Measurements from ENCODE around the gene WNT3. TPM values are rescaled to one million over a fixed set of nuclear protein-coding genes. Genes with fewer than 3 reads are reported as not detected.
"Not testable (repeated sequence)": the region's sequence is repeated elsewhere in the genome, so short reads cannot be mapped to it uniquely, and the experiment has no call there.

WNT3 gene
- total and polyA plus RNA-seq, 4 donors: 0.15 to 1.0 (median 0.67) TPM

GRCh38 chr17:46796084-46796483, 22.4 kb downstream of the WNT3 start:
- DNase-seq: no peak
- intact Hi-C loops (cut with DNase I): no loop called here
- Histone ChIP-seq H3K36me3 (ENCODE audit: control insufficient read depth in 1 of 2, insufficient read depth in 2 of 2, low read length in 1 of 2) (no peaks in the 10 kb centered on the region), H3K4me3 (ENCODE audit: low read length in 2 of 2) (no peak overlapping the region), H3K9me3 (ENCODE audit: control insufficient read depth, low read length) (peaks cover 1% of the 10 kb centered on the region), H3K27me3 (ENCODE audit: control insufficient read depth in 1 of 2, insufficient read depth in 2 of 2, low read length in 1 of 2) (no peaks in the 10 kb centered on the region), H3K4me1 (ENCODE audit: control insufficient read depth in 1 of 2, insufficient read depth in 2 of 2, low read length in 2 of 2) (no peaks in the 10 kb centered on the region), H3K27ac (ENCODE audit: low read depth in 1 of 2, low read length in 2 of 2) (no peak overlapping the region)
- 68 to 70% methylated on average over 3 of the region's 3 CpGs for WGBS, 2 donors
- no peak for ATAC-seq (ENCODE audit: low FRiP score)

- no peak overlapping the region for H3K27ac ChIP-seq (ENCODE audit: low read depth in 1 of 2, low read length in 2 of 2)
- no peak overlapping the region for H3K4me3 ChIP-seq (ENCODE audit: low read length in 2 of 2)
- intact Hi-C loops (cut with DNase I): no loop called here
- DNase-seq (no peak), ATAC-seq (ENCODE audit: low FRiP score) (no peak)
- H3K4me1 ChIP-seq (ENCODE audit: control insufficient read depth in 1 of 2, insufficient read depth in 2 of 2, low read length in 2 of 2): no peaks in the 10 kb centered on the region
- H3K9me3 ChIP-seq (ENCODE audit: control insufficient read depth, low read length): peaks cover 1% of the 10 kb centered on the region
- H3K36me3 ChIP-seq (ENCODE audit: control insufficient read depth in 1 of 2, insufficient read depth in 2 of 2, low read length in 1 of 2): no peaks in the 10 kb centered on the region
- 69% methylated on average over 15 of the region's 15 CpGs for WGBS, 2 donors
- no peaks in the 10 kb centered on the region for H3K27me3 ChIP-seq (ENCODE audit: control insufficient read depth in 1 of 2, insufficient read depth in 2 of 2, low read length in 1 of 2)
Observed at GRCh38 chr17:46795379-46795952, 23.0 kb downstream of the WNT3 start.

GRCh38 chr17:46794318-46794717, 24.2 kb downstream of the WNT3 start:
- no peak overlapping the region for H3K4me3 ChIP-seq (ENCODE audit: low read length in 2 of 2)
- peaks cover 4% of the 10 kb centered on the region for H3K9me3 ChIP-seq (ENCODE audit: control insufficient read depth, low read length)
- whole genome bisulfite sequencing, 2 donors: 65 to 68% methylated on average over 5 of the region's 5 CpGs
- H3K27ac ChIP-seq (ENCODE audit: low read depth in 1 of 2, low read length in 2 of 2): no peak overlapping the region
- H3K36me3 ChIP-seq (ENCODE audit: control insufficient read depth in 1 of 2, insufficient read depth in 2 of 2, low read length in 1 of 2): no peaks in the 10 kb centered on the region
- DNase-seq (no peak), ATAC-seq (ENCODE audit: low FRiP score) (no peak)
- no peaks in the 10 kb centered on the region for H3K4me1 ChIP-seq (ENCODE audit: control insufficient read depth in 1 of 2, insufficient read depth in 2 of 2, low read length in 2 of 2)
- no peaks in the 10 kb centered on the region for H3K27me3 ChIP-seq (ENCODE audit: control insufficient read depth in 1 of 2, insufficient read depth in 2 of 2, low read length in 1 of 2)
- intact Hi-C loops (cut with DNase I): no loop called here

- no peak overlapping the region for H3K27ac ChIP-seq (ENCODE audit: low read depth in 1 of 2, low read length in 2 of 2)
- no peaks in the 10 kb centered on the region for H3K36me3 ChIP-seq (ENCODE audit: control insufficient read depth in 1 of 2, insufficient read depth in 2 of 2, low read length in 1 of 2)
- ATAC-seq (ENCODE audit: low FRiP score): no peak
- no peaks in the 10 kb centered on the region for H3K4me1 ChIP-seq (ENCODE audit: control insufficient read depth in 1 of 2, insufficient read depth in 2 of 2, low read length in 2 of 2)
- 47 to 53% methylated on average over 5 of the region's 5 CpGs for WGBS, 2 donors
- peaks cover 4% of the 10 kb centered on the region for H3K9me3 ChIP-seq (ENCODE audit: control insufficient read depth, low read length)
- DNase-seq: no peak
- intact Hi-C loops (cut with DNase I): no loop called here
- no peak overlapping the region for H3K4me3 ChIP-seq (ENCODE audit: low read length in 2 of 2)
- no peaks in the 10 kb centered on the region for H3K27me3 ChIP-seq (ENCODE audit: control insufficient read depth in 1 of 2, insufficient read depth in 2 of 2, low read length in 1 of 2)
Observed at GRCh38 chr17:46793541-46793940, 25.0 kb downstream of the WNT3 start.

GRCh38 chr17:46793023-46793422, 25.5 kb downstream of the WNT3 start:
- 89 to 90% methylated on average over 6 of the region's 6 CpGs for WGBS, 2 donors
- not testable (repeated sequence) for H3K4me1 ChIP-seq (ENCODE audit: control insufficient read depth in 1 of 2, insufficient read depth in 2 of 2, low read length in 2 of 2)

GRCh38 chr17:46792071-46792470, 26.4 kb downstream of the WNT3 start:
- no peaks in the 10 kb centered on the region for H3K36me3 ChIP-seq (ENCODE audit: control insufficient read depth in 1 of 2, insufficient read depth in 2 of 2, low read length in 1 of 2)
- no peak overlapping the region for H3K4me3 ChIP-seq (ENCODE audit: low read length in 2 of 2)
- no peaks in the 10 kb centered on the region for H3K27me3 ChIP-seq (ENCODE audit: control insufficient read depth in 1 of 2, insufficient read depth in 2 of 2, low read length in 1 of 2)
- DNase-seq (no peak), ATAC-seq (ENCODE audit: low FRiP score) (no peak)
- intact Hi-C loops (cut with DNase I): no loop called here
- 74 to 77% methylated on average over 4 of the region's 4 CpGs for WGBS, 2 donors
- no peaks in the 10 kb centered on the region for H3K4me1 ChIP-seq (ENCODE audit: control insufficient read depth in 1 of 2, insufficient read depth in 2 of 2, low read length in 2 of 2)
- no peak overlapping the region for H3K27ac ChIP-seq (ENCODE audit: low read depth in 1 of 2, low read length in 2 of 2)
- peaks cover 4% of the 10 kb centered on the region for H3K9me3 ChIP-seq (ENCODE audit: control insufficient read depth, low read length)

More at GRCh38 chr17:46793023-46793422, 25.5 kb downstream of the WNT3 start:
- H3K36me3 ChIP-seq (ENCODE audit: control insufficient read depth in 1 of 2, insufficient read depth in 2 of 2, low read length in 1 of 2); H3K27me3 ChIP-seq (ENCODE audit: control insufficient read depth in 1 of 2, insufficient read depth in 2 of 2, low read length in 1 of 2); intact Hi-C loops (cut with DNase I); H3K4me3 ChIP-seq (ENCODE audit: low read length in 2 of 2); ATAC-seq (ENCODE audit: low FRiP score); DNase-seq; H3K27ac ChIP-seq (ENCODE audit: low read depth in 1 of 2, low read length in 2 of 2); H3K9me3 ChIP-seq (ENCODE audit: control insufficient read depth, low read length): not testable (repeated sequence)

GRCh38 chr17:46791531-46791930, 27.0 kb downstream of the WNT3 start:
- ATAC-seq (ENCODE audit: low FRiP score) (no peak), DNase-seq (no peak)
- H3K4me1 ChIP-seq (ENCODE audit: control insufficient read depth in 1 of 2, insufficient read depth in 2 of 2, low read length in 2 of 2): no peaks in the 10 kb centered on the region
- no peaks in the 10 kb centered on the region for H3K27me3 ChIP-seq (ENCODE audit: control insufficient read depth in 1 of 2, insufficient read depth in 2 of 2, low read length in 1 of 2)
- peaks cover 4% of the 10 kb centered on the region for H3K9me3 ChIP-seq (ENCODE audit: control insufficient read depth, low read length)
- WGBS, 2 donors: 69 to 71% methylated on average over 5 of the region's 5 CpGs
- H3K27ac ChIP-seq (ENCODE audit: low read depth in 1 of 2, low read length in 2 of 2): no peak overlapping the region
- no peak overlapping the region for H3K4me3 ChIP-seq (ENCODE audit: low read length in 2 of 2)
- no peaks in the 10 kb centered on the region for H3K36me3 ChIP-seq (ENCODE audit: control insufficient read depth in 1 of 2, insufficient read depth in 2 of 2, low read length in 1 of 2)
- intact Hi-C loops (cut with DNase I): no loop called here

- Histone ChIP-seq H3K4me3 (ENCODE audit: low read length in 2 of 2) (no peak overlapping the region), H3K9me3 (ENCODE audit: control insufficient read depth, low read length) (peaks cover 4% of the 10 kb centered on the region), H3K27me3 (ENCODE audit: control insufficient read depth in 1 of 2, insufficient read depth in 2 of 2, low read length in 1 of 2) (no peaks in the 10 kb centered on the region), H3K27ac (ENCODE audit: low read depth in 1 of 2, low read length in 2 of 2) (no peak overlapping the region), H3K36me3 (ENCODE audit: control insufficient read depth in 1 of 2, insufficient read depth in 2 of 2, low read length in 1 of 2) (no peaks in the 10 kb centered on the region), H3K4me1 (ENCODE audit: control insufficient read depth in 1 of 2, insufficient read depth in 2 of 2, low read length in 2 of 2) (no peaks in the 10 kb centered on the region)
- DNase-seq (no peak), ATAC-seq (ENCODE audit: low FRiP score) (no peak)
- 58 to 63% methylated on average over 3 of the region's 3 CpGs for WGBS, 2 donors
- intact Hi-C loops (cut with DNase I): no loop called here
Observed at GRCh38 chr17:46790216-46790615, 28.3 kb downstream of the WNT3 start.

- WGBS, 2 donors: 93 to 94% methylated on average over 8 of the region's 8 CpGs
- intact Hi-C loops (cut with DNase I): no loop called here
- no peaks in the 10 kb centered on the region for H3K36me3 ChIP-seq (ENCODE audit: control insufficient read depth in 1 of 2, insufficient read depth in 2 of 2, low read length in 1 of 2)
- ATAC-seq (ENCODE audit: low FRiP score) (no peak), DNase-seq (no peak)
- H3K27me3 ChIP-seq (ENCODE audit: control insufficient read depth in 1 of 2, insufficient read depth in 2 of 2, low read length in 1 of 2): no peaks in the 10 kb centered on the region
- H3K9me3 ChIP-seq (ENCODE audit: control insufficient read depth, low read length): peaks cover 3% of the 10 kb centered on the region
- no peak overlapping the region for H3K27ac ChIP-seq (ENCODE audit: low read depth in 1 of 2, low read length in 2 of 2)
- no peak overlapping the region for H3K4me3 ChIP-seq (ENCODE audit: low read length in 2 of 2)
- H3K4me1 ChIP-seq (ENCODE audit: control insufficient read depth in 1 of 2, insufficient read depth in 2 of 2, low read length in 2 of 2): no peaks in the 10 kb centered on the region
Observed at GRCh38 chr17:46789610-46790009, 28.9 kb downstream of the WNT3 start.

Measured in aorta (tissue), 5 donors.